GM23248 (cell line): ENCODE measurements around the gene ZBTB46. TPM values are rescaled to one million over a fixed set of nuclear protein-coding genes. Genes with fewer than 3 reads are reported as not detected.

Experiments used
- DNase-seq: peaks from one replicate; pipeline ENCODE4 v3.0.0-alpha.2; 2015
- H2AFZ ChIP-seq: fragments of 200-600 bp; sonication (generic); 2 replicates; pipeline ENCODE4 v1.6.1; 2016; ENCODE audit warnings: antibody characterized with exemption
- H3F3A ChIP-seq: fragments of 200-600 bp; sonication (generic); 2 replicates; pipeline ENCODE4 v1.6.1; 2016; ENCODE audit warnings: mild to moderate bottlenecking, antibody characterized with exemption, mixed run types; ENCODE audit not compliant: insufficient read depth
- H3K27ac ChIP-seq: fragments of 200-600 bp; sonication (generic); 2 replicates; pipeline ENCODE4 v1.5.1; 2016; ENCODE audit warnings: mild to moderate bottlenecking
- H3K27me3 ChIP-seq: fragments of 200-600 bp; sonication (generic); replicated peaks from 2 replicates; pipeline ENCODE4 v1.6.1; 2016; ENCODE audit warnings: mild to moderate bottlenecking; ENCODE audit not compliant: insufficient read depth
- H3K36me3 ChIP-seq: fragments of 200-600 bp; sonication (generic); 2 replicates; pipeline ENCODE4 v1.6.1; 2016; ENCODE audit warnings: low read depth, mild to moderate bottlenecking
- H3K4me1 ChIP-seq: fragments of 200-600 bp; sonication (generic); 2 replicates; pipeline ENCODE4 v1.6.1; 2016; ENCODE audit warnings: mild to moderate bottlenecking; ENCODE audit not compliant: insufficient read depth
- H3K4me2 ChIP-seq: fragments of 200-600 bp; sonication (generic); one replicate; pipeline ENCODE4 v1.6.1; 2016; ENCODE audit warnings: mild to moderate bottlenecking; ENCODE audit not compliant: unreplicated experiment
- H3K4me3 ChIP-seq: fragments of 200-600 bp; sonication (generic); 2 replicates; pipeline ENCODE4 v1.5.1; 2016; ENCODE audit warnings: mild to moderate bottlenecking
- H3K79me2 ChIP-seq: fragments of 200-600 bp; sonication (generic); 2 replicates; pipeline ENCODE4 v1.6.1; 2016; ENCODE audit warnings: mild to moderate bottlenecking; ENCODE audit not compliant: insufficient read depth
- H3K9ac ChIP-seq: fragments of 200-600 bp; sonication (generic); 2 replicates; pipeline ENCODE4 v1.6.1; 2016; ENCODE audit warnings: mild to moderate bottlenecking
- H3K9me2 ChIP-seq: fragments of 200-600 bp; sonication (generic); 2 replicates; pipeline ENCODE4 v1.6.1; 2016; ENCODE audit warnings: mixed run types, mild to moderate bottlenecking, moderate library complexity; ENCODE audit not compliant: insufficient read depth
- H3K9me3 ChIP-seq: fragments of 200-600 bp; sonication (generic); one replicate; pipeline ENCODE4 v1.6.1; 2017; ENCODE audit warnings: low read depth
- H4K20me1 ChIP-seq: fragments of 200-600 bp; sonication (generic); 2 replicates; pipeline ENCODE4 v1.6.0; 2016; ENCODE audit not compliant: insufficient read depth
- EZH2 ChIP-seq: fragments of 200-600 bp; sonication (generic); IDR thresholded peaks from 2 replicates; pipeline ENCODE4 v1.6.1; 2018; ENCODE audit warnings: antibody characterized with exemption, mild to moderate bottlenecking; ENCODE audit not compliant: insufficient read depth, poor library complexity, severe bottlenecking
- EZH2phosphoT487 ChIP-seq: fragments of 200-600 bp; sonication (generic); IDR thresholded peaks from 2 replicates; pipeline ENCODE4 v1.6.1; 2018; ENCODE audit warnings: antibody characterized with exemption, moderate library complexity, mild to moderate bottlenecking, low read depth; ENCODE audit not compliant: insufficient read depth
- WGBS, 2 experiments: methylation state at CpG; one replicate each; pipeline ENCODE4 v1.1.6; 2015 to 2017; ENCODE audit warnings: low lambda C conversion rate in 2 of 2, low coverage in 1 of 2; ENCODE audit errors: missing lambda C conversion rate in 2 of 2; 5-methylcytosine and 5-hydroxymethylcytosine counted together
- in situ Hi-C: fragments of 300-500 bp; cut with MboI; formaldehyde crosslinking; loops from 2 replicates; pipeline ENCODE4 v1.15.0; 2020
- polyA plus RNA-seq: library from polyadenylated mRNA; unstranded; fragments of >200 nt; fragmentation: Nextera tagmentation; extraction: Ambion mirVana; gene quantifications from 2 replicates; pipeline ENCODE4 v1.2.1, GENCODE V29; 2016
- total RNA-seq: library from RNA; depleted of rRNA; stranded (reverse); fragments of >200 nt; shearing (Covaris generic); gene quantifications from 2 replicates; pipeline ENCODE4 v1.2.3, GENCODE V29; 2014

ZBTB46 gene
- total and polyA plus RNA-seq, 2 experiments from 2014 or later: 0.33 to 1.9 TPM

GRCh38 chr20:63814891-63815614, 16.0 kb downstream of the ZBTB46 start:
- Histone ChIP-seq H3K4me1 (peaks cover 3% of the 10 kb centered on the region; the same call in 1 of the 2 replicates), H3K9me2 (no peaks in the 10 kb centered on the region), H3F3A (0 out of 2 replicates have a peak, but pooled peaks cover 10% of the 10 kb centered on the region), H2AFZ (no peak overlapping the region), H4K20me1 (no peaks in the 10 kb centered on the region), H3K4me2 (no peak overlapping the region), H3K27me3 (no peaks in the 10 kb centered on the region), H3K9ac (no peak overlapping the region), H3K4me3 (no peak overlapping the region), H3K27ac (no peak overlapping the region), H3K9me3 (no peaks in the 10 kb centered on the region), H3K79me2 (no peaks in the 10 kb centered on the region), H3K36me3 (no peaks in the 10 kb centered on the region)
- DNase-seq: no peak
- in situ Hi-C loops: no loop called here
- TF ChIP-seq EZH2phosphoT487: no peak
- TF ChIP-seq EZH2: no peak
- WGBS, 2 experiments: 53 to 62% methylated on average over 8 of the region's 8 CpGs

- in situ Hi-C loops: no loop called here
- Histone ChIP-seq H3F3A (0 out of 2 replicates have a peak, but pooled peaks cover 10% of the 10 kb centered on the region), H3K36me3 (no peaks in the 10 kb centered on the region), H2AFZ (no peak overlapping the region), H3K4me2 (no peak overlapping the region), H4K20me1 (no peaks in the 10 kb centered on the region), H3K9me2 (no peaks in the 10 kb centered on the region), H3K9ac (no peak overlapping the region), H3K79me2 (no peaks in the 10 kb centered on the region), H3K4me3 (no peak overlapping the region), H3K4me1 (no peaks in the 10 kb centered on the region), H3K27ac (no peak overlapping the region), H3K27me3 (no peaks in the 10 kb centered on the region), H3K9me3 (no peaks in the 10 kb centered on the region)
- DNase-seq: no peak
- TF ChIP-seq EZH2phosphoT487 (no peak), EZH2 (no peak)
- 76 to 78% methylated on average over 8 of the region's 8 CpGs for WGBS, 2 experiments
Observed at GRCh38 chr20:63811491-63811875, 19.6 kb downstream of the ZBTB46 start.

- H3K4me3 ChIP-seq: no peak overlapping the region
- in situ Hi-C loops: no loop called here
- H3K9me3 ChIP-seq: no peaks in the 10 kb centered on the region
- no peaks in the 10 kb centered on the region for H4K20me1 ChIP-seq
- WGBS, 2 experiments: 69 to 72% methylated on average over 24 to 25 of the region's 25 CpGs
- DNase-seq: no peak
- no peak overlapping the region for H3K27ac ChIP-seq
- 0 out of 2 replicates have a peak, but pooled peaks cover 10% of the 10 kb centered on the region for H3F3A ChIP-seq
- H3K4me1 ChIP-seq: no peaks in the 10 kb centered on the region
- H3K9ac ChIP-seq: no peak overlapping the region
- H2AFZ ChIP-seq: no peak overlapping the region
- H3K27me3 ChIP-seq: no peaks in the 10 kb centered on the region
- H3K4me2 ChIP-seq: no peak overlapping the region
- H3K9me2 ChIP-seq: no peaks in the 10 kb centered on the region
- H3K79me2 ChIP-seq: no peaks in the 10 kb centered on the region
- H3K36me3 ChIP-seq: no peaks in the 10 kb centered on the region
- no peak for TF ChIP-seq EZH2
- no peak for TF ChIP-seq EZH2phosphoT487
Observed at GRCh38 chr20:63810730-63811490, 20.2 kb downstream of the ZBTB46 start.

DNA sequence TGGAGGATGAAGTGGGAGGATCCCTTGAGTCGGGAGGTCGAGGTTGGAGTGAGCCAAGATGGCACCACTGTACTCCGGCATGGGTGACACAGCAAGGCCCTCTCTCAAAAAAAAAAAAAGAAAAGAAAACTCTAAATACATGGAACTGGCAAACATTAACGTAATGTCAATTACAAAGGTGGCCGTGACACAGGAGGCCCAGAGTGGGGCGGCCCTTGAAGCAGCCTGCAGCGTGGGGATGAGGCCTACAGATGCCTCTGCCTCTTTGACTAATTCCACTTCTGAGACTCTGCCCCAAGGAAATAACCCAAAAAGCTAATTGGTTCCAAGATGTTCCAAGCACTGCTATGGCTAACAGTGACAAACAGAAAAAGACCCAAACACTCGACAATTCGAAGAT, 21.2 kb downstream of the ZBTB46 start:
- DNase-seq: no peak
- 91% methylated on average over 9 of the region's 9 CpGs for WGBS, 2 experiments
- Histone ChIP-seq H3K4me3 (no peak overlapping the region), H3K27me3 (no peaks in the 10 kb centered on the region), H3K79me2 (no peaks in the 10 kb centered on the region), H3K4me2 (no peak overlapping the region), H3F3A (0 out of 2 replicates have a peak, but pooled peaks cover 3% of the 10 kb centered on the region), H3K4me1 (no peaks in the 10 kb centered on the region), H3K9me2 (no peaks in the 10 kb centered on the region), H3K27ac (no peak overlapping the region), H3K36me3 (no peaks in the 10 kb centered on the region), H2AFZ (no peak overlapping the region), H3K9me3 (no peaks in the 10 kb centered on the region), H4K20me1 (no peaks in the 10 kb centered on the region), H3K9ac (no peak overlapping the region)
- in situ Hi-C loops: no loop called here
- no peak for TF ChIP-seq EZH2phosphoT487
- TF ChIP-seq EZH2: no peak
